GM23338 (cell line): ENCODE data around the gene DEDD2.

Source experiments
- POLR2AphosphoS5 ChIP-seq: IDR thresholded peaks from 2 replicates; pipeline ENCODE4 v1.6.1; 2016; ENCODE audit warnings: antibody characterized with exemption, low read depth
- TF ChIP-seq, protein P1 (sequence below), 2 experiments: fragments of 200-600 bp in 1 of 2; sonication (generic) in 1 of 2; conservative IDR thresholded peaks; 2 replicates each; pipeline versions ENCODE4 v1.5.1 to v1.6.1; 2016 to 2017; ENCODE audit warnings: antibody characterized with exemption in 2 of 2, low read depth in 2 of 2, mild to moderate bottlenecking in 2 of 2, moderate library complexity in 1 of 2
- TF ChIP-seq, protein P2 (sequence below): fragments of 250-450 bp; sonication (Bioruptor Pico); IDR thresholded peaks from 2 replicates; pipeline ENCODE4 v1.5.0; 2020; ENCODE audit warnings: mild to moderate bottlenecking, moderate library complexity

GRCh38 chr19:42178791-42179674 lies 38.4 kb downstream of the DEDD2 start:
- TF ChIP-seq, protein P1, sequence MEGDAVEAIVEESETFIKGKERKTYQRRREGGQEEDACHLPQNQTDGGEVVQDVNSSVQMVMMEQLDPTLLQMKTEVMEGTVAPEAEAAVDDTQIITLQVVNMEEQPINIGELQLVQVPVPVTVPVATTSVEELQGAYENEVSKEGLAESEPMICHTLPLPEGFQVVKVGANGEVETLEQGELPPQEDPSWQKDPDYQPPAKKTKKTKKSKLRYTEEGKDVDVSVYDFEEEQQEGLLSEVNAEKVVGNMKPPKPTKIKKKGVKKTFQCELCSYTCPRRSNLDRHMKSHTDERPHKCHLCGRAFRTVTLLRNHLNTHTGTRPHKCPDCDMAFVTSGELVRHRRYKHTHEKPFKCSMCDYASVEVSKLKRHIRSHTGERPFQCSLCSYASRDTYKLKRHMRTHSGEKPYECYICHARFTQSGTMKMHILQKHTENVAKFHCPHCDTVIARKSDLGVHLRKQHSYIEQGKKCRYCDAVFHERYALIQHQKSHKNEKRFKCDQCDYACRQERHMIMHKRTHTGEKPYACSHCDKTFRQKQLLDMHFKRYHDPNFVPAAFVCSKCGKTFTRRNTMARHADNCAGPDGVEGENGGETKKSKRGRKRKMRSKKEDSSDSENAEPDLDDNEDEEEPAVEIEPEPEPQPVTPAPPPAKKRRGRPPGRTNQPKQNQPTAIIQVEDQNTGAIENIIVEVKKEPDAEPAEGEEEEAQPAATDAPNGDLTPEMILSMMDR (conservative IDR thresholded peaks at IDR 0.05; ENCODE audit: low read depth in 2 of 2) = peak; percentile 63 to 89
- no peak for TF ChIP-seq POLR2AphosphoS5
- TF ChIP-seq, protein P2, sequence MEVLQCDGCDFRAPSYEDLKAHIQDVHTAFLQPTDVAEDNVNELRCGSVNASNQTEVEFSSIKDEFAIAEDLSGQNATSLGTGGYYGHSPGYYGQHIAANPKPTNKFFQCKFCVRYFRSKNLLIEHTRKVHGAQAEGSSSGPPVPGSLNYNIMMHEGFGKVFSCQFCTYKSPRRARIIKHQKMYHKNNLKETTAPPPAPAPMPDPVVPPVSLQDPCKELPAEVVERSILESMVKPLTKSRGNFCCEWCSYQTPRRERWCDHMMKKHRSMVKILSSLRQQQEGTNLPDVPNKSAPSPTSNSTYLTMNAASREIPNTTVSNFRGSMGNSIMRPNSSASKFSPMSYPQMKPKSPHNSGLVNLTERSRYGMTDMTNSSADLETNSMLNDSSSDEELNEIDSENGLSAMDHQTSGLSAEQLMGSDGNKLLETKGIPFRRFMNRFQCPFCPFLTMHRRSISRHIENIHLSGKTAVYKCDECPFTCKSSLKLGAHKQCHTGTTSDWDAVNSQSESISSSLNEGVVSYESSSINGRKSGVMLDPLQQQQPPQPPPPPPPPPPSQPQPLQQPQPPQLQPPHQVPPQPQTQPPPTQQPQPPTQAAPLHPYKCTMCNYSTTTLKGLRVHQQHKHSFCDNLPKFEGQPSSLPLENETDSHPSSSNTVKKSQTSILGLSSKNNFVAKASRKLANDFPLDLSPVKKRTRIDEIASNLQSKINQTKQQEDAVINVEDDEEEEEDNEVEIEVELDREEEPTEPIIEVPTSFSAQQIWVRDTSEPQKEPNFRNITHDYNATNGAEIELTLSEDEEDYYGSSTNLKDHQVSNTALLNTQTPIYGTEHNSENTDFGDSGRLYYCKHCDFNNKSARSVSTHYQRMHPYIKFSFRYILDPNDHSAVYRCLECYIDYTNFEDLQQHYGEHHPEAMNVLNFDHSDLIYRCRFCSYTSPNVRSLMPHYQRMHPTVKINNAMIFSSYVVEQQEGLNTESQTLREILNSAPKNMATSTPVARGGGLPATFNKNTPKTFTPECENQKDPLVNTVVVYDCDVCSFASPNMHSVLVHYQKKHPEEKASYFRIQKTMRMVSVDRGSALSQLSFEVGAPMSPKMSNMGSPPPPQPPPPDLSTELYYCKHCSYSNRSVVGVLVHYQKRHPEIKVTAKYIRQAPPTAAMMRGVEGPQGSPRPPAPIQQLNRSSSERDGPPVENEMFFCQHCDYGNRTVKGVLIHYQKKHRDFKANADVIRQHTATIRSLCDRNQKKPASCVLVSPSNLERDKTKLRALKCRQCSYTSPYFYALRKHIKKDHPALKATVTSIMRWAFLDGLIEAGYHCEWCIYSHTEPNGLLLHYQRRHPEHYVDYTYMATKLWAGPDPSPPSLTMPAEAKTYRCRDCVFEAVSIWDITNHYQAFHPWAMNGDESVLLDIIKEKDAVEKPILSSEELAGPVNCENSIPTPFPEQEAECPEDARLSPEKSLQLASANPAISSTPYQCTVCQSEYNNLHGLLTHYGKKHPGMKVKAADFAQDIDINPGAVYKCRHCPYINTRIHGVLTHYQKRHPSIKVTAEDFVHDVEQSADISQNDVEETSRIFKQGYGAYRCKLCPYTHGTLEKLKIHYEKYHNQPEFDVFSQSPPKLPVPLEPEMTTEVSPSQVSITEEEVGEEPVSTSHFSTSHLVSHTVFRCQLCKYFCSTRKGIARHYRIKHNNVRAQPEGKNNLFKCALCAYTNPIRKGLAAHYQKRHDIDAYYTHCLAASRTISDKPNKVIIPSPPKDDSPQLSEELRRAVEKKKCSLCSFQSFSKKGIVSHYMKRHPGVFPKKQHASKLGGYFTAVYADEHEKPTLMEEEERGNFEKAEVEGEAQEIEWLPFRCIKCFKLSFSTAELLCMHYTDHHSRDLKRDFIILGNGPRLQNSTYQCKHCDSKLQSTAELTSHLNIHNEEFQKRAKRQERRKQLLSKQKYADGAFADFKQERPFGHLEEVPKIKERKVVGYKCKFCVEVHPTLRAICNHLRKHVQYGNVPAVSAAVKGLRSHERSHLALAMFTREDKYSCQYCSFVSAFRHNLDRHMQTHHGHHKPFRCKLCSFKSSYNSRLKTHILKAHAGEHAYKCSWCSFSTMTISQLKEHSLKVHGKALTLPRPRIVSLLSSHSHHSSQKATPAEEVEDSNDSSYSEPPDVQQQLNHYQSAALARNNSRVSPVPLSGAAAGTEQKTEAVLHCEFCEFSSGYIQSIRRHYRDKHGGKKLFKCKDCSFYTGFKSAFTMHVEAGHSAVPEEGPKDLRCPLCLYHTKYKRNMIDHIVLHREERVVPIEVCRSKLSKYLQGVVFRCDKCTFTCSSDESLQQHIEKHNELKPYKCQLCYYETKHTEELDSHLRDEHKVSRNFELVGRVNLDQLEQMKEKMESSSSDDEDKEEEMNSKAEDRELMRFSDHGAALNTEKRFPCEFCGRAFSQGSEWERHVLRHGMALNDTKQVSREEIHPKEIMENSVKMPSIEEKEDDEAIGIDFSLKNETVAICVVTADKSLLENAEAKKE (CRISPR knock-in tag) = no peak
